Measurements from ENCODE around the gene RIPOR2.

DNA sequence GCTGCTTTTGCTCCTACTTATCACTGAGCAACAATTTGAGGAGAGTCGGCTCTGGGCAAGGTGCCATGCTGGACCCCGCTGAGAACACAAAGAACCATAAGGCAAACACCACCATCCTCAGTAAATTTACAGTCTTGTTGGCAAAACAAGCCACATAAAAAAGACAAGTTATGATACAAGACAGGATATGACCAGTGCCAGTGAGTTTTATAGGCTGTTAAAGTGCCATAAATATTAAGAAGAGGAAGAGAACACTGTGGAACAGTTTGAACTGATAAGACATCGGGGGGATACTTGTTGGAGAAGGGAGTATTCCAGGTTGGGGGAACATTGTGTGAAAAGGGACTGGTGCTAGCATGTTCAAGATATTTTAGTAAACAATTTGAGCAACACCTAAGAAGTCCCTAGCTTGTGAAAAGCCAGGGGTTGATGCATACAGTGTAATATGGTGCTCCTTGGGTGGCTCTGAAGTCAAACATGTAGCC, 25.3 kb upstream of the RIPOR2 start:
- TF ChIP-seq ZFP90 (CRISPR knock-in tag; IDR thresholded peaks at IDR 0.05; ENCODE audit: borderline replicate concordance), result no peak
- no peak for TF ChIP-seq POLR2AphosphoS5 (IDR thresholded peaks at IDR 0.05; ENCODE audit: low read depth, low read length)
- no peak for TF ChIP-seq EZH2 (conservative IDR thresholded peaks at IDR 0.05; ENCODE audit: low read depth, low read length)
- TF ChIP-seq ZNF709 (CRISPR knock-in tag; IDR thresholded peaks at IDR 0.05), result no peak
- TF ChIP-seq ZFY (CRISPR knock-in tag; IDR thresholded peaks at IDR 0.05), result no peak
- TF ChIP-seq, protein P1, sequence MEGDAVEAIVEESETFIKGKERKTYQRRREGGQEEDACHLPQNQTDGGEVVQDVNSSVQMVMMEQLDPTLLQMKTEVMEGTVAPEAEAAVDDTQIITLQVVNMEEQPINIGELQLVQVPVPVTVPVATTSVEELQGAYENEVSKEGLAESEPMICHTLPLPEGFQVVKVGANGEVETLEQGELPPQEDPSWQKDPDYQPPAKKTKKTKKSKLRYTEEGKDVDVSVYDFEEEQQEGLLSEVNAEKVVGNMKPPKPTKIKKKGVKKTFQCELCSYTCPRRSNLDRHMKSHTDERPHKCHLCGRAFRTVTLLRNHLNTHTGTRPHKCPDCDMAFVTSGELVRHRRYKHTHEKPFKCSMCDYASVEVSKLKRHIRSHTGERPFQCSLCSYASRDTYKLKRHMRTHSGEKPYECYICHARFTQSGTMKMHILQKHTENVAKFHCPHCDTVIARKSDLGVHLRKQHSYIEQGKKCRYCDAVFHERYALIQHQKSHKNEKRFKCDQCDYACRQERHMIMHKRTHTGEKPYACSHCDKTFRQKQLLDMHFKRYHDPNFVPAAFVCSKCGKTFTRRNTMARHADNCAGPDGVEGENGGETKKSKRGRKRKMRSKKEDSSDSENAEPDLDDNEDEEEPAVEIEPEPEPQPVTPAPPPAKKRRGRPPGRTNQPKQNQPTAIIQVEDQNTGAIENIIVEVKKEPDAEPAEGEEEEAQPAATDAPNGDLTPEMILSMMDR (CRISPR knock-in tag; IDR thresholded peaks at IDR 0.05), result no peak
- no peak for TF ChIP-seq TP53 (CRISPR knock-in tag; conservative IDR thresholded peaks at IDR 0.05)
- no peak for TF ChIP-seq ZNF292 (CRISPR knock-in tag; IDR thresholded peaks at IDR 0.05; ENCODE audit: borderline replicate concordance, low read depth)
- TF ChIP-seq, protein P2, sequence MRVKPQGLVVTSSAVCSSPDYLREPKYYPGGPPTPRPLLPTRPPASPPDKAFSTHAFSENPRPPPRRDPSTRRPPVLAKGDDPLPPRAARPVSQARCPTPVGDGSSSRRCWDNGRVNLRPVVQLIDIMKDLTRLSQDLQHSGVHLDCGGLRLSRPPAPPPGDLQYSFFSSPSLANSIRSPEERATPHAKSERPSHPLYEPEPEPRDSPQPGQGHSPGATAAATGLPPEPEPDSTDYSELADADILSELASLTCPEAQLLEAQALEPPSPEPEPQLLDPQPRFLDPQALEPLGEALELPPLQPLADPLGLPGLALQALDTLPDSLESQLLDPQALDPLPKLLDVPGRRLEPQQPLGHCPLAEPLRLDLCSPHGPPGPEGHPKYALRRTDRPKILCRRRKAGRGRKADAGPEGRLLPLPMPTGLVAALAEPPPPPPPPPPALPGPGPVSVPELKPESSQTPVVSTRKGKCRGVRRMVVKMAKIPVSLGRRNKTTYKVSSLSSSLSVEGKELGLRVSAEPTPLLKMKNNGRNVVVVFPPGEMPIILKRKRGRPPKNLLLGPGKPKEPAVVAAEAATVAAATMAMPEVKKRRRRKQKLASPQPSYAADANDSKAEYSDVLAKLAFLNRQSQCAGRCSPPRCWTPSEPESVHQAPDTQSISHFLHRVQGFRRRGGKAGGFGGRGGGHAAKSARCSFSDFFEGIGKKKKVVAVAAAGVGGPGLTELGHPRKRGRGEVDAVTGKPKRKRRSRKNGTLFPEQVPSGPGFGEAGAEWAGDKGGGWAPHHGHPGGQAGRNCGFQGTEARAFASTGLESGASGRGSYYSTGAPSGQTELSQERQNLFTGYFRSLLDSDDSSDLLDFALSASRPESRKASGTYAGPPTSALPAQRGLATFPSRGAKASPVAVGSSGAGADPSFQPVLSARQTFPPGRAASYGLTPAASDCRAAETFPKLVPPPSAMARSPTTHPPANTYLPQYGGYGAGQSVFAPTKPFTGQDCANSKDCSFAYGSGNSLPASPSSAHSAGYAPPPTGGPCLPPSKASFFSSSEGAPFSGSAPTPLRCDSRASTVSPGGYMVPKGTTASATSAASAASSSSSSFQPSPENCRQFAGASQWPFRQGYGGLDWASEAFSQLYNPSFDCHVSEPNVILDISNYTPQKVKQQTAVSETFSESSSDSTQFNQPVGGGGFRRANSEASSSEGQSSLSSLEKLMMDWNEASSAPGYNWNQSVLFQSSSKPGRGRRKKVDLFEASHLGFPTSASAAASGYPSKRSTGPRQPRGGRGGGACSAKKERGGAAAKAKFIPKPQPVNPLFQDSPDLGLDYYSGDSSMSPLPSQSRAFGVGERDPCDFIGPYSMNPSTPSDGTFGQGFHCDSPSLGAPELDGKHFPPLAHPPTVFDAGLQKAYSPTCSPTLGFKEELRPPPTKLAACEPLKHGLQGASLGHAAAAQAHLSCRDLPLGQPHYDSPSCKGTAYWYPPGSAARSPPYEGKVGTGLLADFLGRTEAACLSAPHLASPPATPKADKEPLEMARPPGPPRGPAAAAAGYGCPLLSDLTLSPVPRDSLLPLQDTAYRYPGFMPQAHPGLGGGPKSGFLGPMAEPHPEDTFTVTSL (CRISPR knock-in tag; IDR thresholded peaks at IDR 0.05; ENCODE audit: borderline replicate concordance), result no peak
- TF ChIP-seq TCF12 (IDR thresholded peaks at IDR 0.05), result no peak
- TF ChIP-seq TCF12 (CRISPR knock-in tag; IDR thresholded peaks at IDR 0.05), result no peak
- TF ChIP-seq PHF20 (CRISPR knock-in tag; IDR thresholded peaks at IDR 0.05), result no peak
